ENCODE data around the gene COX10. TPM values are rescaled to one million over a fixed set of nuclear protein-coding genes. Genes with fewer than 3 reads are reported as not detected.
"Not testable (repeated sequence)": the region's sequence is repeated elsewhere in the genome, so short reads cannot be mapped to it uniquely, and the experiment has no call there.

COX10 gene
- total RNA-seq, 1 donor from 2014 or later = 41.7 TPM

DNA sequence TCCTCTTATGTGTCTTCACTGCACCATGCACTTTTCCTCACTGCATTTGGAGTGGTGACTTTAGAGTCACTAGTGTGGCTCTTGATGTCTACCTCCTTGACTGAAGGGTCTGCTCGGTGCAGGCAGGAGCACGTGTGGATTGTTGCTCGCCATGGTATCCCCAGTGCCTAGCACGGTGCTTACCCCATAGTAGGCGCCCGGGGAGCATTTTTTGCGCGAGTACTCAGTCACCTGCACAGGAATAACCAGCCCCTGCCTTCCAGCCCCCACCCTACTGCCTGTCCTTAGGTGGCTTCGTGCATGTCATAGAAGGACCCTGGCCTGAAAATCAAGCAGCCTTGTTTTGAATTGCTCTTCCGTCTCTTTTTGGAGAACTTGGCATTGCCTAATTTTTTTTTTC is 136.1 kb downstream of the COX10 start:
- peaks cover 35% of the 10 kb centered on the region for H3K36me3 Mint-ChIP-seq (ENCODE audit: low read depth)
- peak overlapping the region; percentile 67 for H3K4me3 Mint-ChIP-seq
- intact Hi-C loops (cut with micrococcal nuclease) = no loop called here
- no peak for DNase-seq (ENCODE audit: low spot score)
- H3K4me1 Mint-ChIP-seq (ENCODE audit: low read depth) = peaks cover 82% of the 10 kb centered on the region
- peak overlapping the region; percentile 85 for H3K27ac Mint-ChIP-seq
- no peaks in the 10 kb centered on the region for H3K27me3 Mint-ChIP-seq (ENCODE audit: insufficient read depth)
- H3K9me3 Mint-ChIP-seq = no peaks in the 10 kb centered on the region

DNA sequence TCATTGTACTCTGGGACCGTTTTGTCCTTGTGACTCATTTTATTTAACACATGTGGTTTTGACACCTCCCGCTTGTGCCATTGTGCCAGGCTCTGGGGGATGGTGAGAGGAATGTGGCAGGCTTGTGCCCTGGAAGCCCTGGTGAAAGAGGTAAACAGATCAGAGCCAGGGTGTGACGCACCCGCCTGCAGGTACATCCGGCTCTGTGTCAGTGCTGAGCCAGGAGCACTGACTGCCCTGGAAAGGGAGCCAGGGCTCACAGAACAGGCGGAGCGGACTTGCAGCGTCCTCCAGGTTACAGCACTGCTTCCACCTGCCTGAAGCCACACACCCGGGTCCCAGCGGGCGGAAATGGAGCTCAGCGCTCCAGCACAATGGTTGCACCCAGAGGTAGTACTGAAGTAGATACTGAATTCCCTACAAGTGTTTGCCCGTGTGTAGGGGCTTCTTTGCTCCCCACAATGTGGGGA is 136.7 kb downstream of the COX10 start:
- Mint-ChIP-seq H3K4me1 (ENCODE audit: low read depth) (peaks cover 78% of the 10 kb centered on the region), H3K27me3 (ENCODE audit: insufficient read depth) (no peaks in the 10 kb centered on the region), H3K27ac (peak overlapping the region; percentile 85), H3K36me3 (ENCODE audit: low read depth) (peaks cover 40% of the 10 kb centered on the region), H3K4me3 (peak overlapping the region; percentile 67), H3K9me3 (peaks cover 2% of the 10 kb centered on the region)
- peak; percentile 31 for DNase-seq (ENCODE audit: low spot score)
- intact Hi-C loops (cut with micrococcal nuclease) = no loop called here

DNA sequence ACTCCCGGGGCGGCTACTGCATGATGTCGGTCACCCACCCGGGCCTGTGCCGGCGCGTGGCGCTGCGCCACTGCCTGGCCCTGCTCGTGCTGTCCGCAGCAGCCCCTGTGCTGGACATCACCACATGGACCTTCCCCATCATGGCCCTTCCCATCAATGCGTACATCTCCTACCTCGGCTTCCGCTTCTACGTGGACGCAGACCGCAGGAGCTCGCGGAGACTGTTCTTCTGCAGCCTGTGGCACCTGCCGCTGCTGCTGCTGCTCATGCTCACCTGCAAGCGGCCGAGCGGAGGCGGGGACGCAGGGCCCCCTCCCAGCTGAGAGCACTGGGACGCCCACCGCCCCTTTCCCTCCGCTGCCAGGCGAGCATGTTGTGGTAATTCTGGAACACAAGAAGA is 137.6 kb downstream of the COX10 start:
- peaks cover 10% of the 10 kb centered on the region for H3K9me3 Mint-ChIP-seq
- no peak overlapping the region for H3K4me3 Mint-ChIP-seq
- no peak overlapping the region for H3K27ac Mint-ChIP-seq
- intact Hi-C loops (cut with micrococcal nuclease) = no loop called here
- H3K4me1 Mint-ChIP-seq (ENCODE audit: low read depth) = peaks cover 78% of the 10 kb centered on the region
- no peak for DNase-seq (ENCODE audit: low spot score)
- H3K36me3 Mint-ChIP-seq (ENCODE audit: low read depth) = peaks cover 49% of the 10 kb centered on the region
- H3K27me3 Mint-ChIP-seq (ENCODE audit: insufficient read depth) = no peaks in the 10 kb centered on the region

DNA sequence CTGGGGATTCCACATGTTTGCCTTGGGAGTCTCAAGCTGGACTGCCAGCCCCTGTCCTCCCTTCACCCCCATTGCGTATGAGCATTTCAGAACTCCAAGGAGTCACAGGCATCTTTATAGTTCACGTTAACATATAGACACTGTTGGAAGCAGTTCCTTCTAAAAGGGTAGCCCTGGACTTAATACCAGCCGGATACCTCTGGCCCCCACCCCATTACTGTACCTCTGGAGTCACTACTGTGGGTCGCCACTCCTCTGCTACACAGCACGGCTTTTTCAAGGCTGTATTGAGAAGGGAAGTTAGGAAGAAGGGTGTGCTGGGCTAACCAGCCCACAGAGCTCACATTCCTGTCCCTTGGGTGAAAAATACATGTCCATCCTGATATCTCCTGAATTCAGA is 138.5 kb downstream of the COX10 start:
- H3K27ac Mint-ChIP-seq = peak overlapping the region; percentile 75
- no peak for DNase-seq (ENCODE audit: low spot score)
- H3K27me3 Mint-ChIP-seq (ENCODE audit: insufficient read depth) = no peaks in the 10 kb centered on the region
- peaks cover 53% of the 10 kb centered on the region for H3K36me3 Mint-ChIP-seq (ENCODE audit: low read depth)
- no peak overlapping the region for H3K4me3 Mint-ChIP-seq
- H3K4me1 Mint-ChIP-seq (ENCODE audit: low read depth) = peaks cover 70% of the 10 kb centered on the region
- H3K9me3 Mint-ChIP-seq = peaks cover 10% of the 10 kb centered on the region
- intact Hi-C loops (cut with micrococcal nuclease) = no loop called here

DNA sequence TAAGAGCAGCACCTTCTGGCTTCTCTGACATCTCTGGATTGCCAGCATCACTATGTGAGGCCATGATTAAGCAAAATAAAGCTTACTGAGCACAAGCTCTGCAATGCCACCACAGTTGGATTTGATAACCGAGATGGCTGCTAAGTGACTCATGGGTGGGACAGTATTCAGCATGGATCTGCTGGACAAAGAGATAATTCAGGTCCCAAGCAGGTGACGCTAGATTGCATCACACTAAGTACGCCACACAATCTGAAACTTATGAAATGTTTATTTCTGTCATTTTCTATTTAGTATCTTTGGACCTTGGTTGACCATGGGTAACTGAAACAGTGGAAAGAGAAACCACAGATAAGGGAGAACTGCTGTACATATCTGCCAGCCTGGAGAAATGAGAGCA is 139.9 kb downstream of the COX10 start:
- no peaks in the 10 kb centered on the region for H3K27me3 Mint-ChIP-seq (ENCODE audit: insufficient read depth)
- no peak for DNase-seq (ENCODE audit: low spot score)
- peaks cover 56% of the 10 kb centered on the region for H3K4me1 Mint-ChIP-seq (ENCODE audit: low read depth)
- intact Hi-C loops (cut with micrococcal nuclease) = no loop called here
- H3K9me3 Mint-ChIP-seq = peaks cover 13% of the 10 kb centered on the region
- H3K4me3 Mint-ChIP-seq = no peak overlapping the region
- no peak overlapping the region for H3K27ac Mint-ChIP-seq
- peaks cover 55% of the 10 kb centered on the region for H3K36me3 Mint-ChIP-seq (ENCODE audit: low read depth)

DNA sequence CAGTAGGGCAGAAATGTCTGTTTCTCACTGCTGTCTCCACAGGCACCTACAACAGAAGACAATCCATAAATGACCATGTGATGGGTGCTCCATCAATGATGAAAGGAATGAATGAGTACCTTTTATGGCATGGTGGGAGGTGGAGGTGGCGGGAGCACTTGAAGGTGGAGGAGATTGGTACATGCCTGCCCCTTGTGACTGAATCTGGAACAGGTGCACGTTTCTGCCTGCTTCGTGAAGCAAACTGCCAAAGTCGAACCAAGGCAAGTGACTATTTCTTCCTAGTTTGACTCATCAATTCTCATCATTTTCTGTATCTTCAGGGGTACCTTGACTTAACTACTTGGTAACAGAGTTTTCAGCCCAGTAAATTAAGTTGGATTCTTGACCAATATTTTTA is 141.9 kb downstream of the COX10 start:
- DNase-seq (ENCODE audit: low spot score) = no peak
- no peak overlapping the region for H3K27ac Mint-ChIP-seq
- peaks cover 48% of the 10 kb centered on the region for H3K36me3 Mint-ChIP-seq (ENCODE audit: low read depth)
- no peak overlapping the region for H3K4me3 Mint-ChIP-seq
- H3K27me3 Mint-ChIP-seq (ENCODE audit: insufficient read depth) = no peaks in the 10 kb centered on the region
- peaks cover 13% of the 10 kb centered on the region for H3K9me3 Mint-ChIP-seq
- H3K4me1 Mint-ChIP-seq (ENCODE audit: low read depth) = peaks cover 39% of the 10 kb centered on the region
- intact Hi-C loops (cut with micrococcal nuclease) = no loop called here

DNA sequence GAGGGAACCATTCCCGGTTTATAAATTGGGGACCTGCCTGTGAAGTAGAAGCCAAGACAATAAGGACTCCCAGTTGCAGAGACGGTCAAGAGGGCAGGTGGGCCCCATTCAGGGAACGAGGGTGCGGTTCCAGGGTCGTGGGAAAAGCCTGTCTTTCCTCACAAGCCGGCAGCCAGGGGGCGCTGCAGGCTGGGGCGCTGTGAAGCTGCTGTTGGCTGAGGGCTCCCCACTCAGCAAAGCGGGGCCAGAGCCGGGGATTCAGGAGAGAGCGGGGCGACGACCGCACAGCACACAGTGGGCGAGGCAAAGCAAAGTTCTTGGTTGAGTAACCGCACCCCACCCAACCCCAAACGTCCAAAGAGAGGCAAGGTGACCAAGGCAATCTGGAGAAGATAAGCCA is 142.5 kb downstream of the COX10 start:
- peaks cover 38% of the 10 kb centered on the region for H3K4me1 Mint-ChIP-seq (ENCODE audit: low read depth)
- intact Hi-C loops (cut with micrococcal nuclease) = no loop called here
- peaks cover 52% of the 10 kb centered on the region for H3K36me3 Mint-ChIP-seq (ENCODE audit: low read depth)
- no peak for DNase-seq (ENCODE audit: low spot score)
- peaks cover 13% of the 10 kb centered on the region for H3K9me3 Mint-ChIP-seq
- H3K4me3 Mint-ChIP-seq = no peak overlapping the region
- H3K27ac Mint-ChIP-seq = no peak overlapping the region
- no peaks in the 10 kb centered on the region for H3K27me3 Mint-ChIP-seq (ENCODE audit: insufficient read depth)

DNA sequence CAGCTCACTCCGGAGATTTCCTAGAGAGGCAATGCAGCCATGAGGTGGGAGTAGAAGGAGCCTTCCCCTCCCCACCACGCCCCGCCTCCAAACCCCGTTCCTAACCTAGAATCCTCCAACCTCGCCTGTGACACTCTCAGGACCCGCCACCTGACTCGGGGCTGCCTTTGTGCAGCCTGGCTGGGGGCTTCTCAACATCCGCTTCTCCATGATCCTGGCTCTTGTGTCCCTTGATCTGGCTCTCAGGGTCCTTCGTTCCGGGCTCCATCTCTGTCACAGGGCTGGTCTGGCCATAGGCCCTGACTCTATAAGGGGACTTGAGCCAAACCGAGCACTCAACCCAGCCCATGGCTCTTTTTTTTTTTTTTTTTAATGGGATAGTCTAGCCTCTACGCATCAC is 143.1 kb downstream of the COX10 start:
- H3K27ac Mint-ChIP-seq = no peak overlapping the region
- intact Hi-C loops (cut with micrococcal nuclease) = no loop called here
- DNase-seq (ENCODE audit: low spot score) = no peak
- H3K4me1 Mint-ChIP-seq (ENCODE audit: low read depth) = peaks cover 34% of the 10 kb centered on the region
- H3K9me3 Mint-ChIP-seq = peaks cover 13% of the 10 kb centered on the region
- H3K4me3 Mint-ChIP-seq = no peak overlapping the region
- no peaks in the 10 kb centered on the region for H3K27me3 Mint-ChIP-seq (ENCODE audit: insufficient read depth)
- H3K36me3 Mint-ChIP-seq (ENCODE audit: low read depth) = peaks cover 52% of the 10 kb centered on the region

DNA sequence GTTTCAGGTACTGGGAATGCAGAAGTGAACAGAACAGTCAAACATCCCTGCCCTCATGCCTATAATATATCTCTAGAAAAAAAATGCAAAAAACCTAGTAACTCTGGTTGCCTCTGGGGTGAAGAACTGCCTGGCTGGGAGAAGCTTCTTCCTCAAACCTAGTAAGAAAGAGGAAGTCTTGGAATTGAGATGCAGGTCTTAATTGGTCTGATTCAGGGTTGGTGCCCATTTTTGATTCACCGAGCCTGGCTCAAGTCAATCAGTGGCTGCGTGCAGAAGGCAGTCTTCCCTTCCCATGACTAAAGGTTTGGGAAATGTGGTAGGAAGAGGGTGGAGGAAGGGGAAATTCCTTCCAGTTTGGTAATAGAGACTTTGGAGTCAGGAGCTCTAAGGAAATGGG is 145.0 kb downstream of the COX10 start:
- H3K36me3 Mint-ChIP-seq (ENCODE audit: low read depth) = peaks cover 47% of the 10 kb centered on the region
- H3K4me1 Mint-ChIP-seq (ENCODE audit: low read depth) = peaks cover 19% of the 10 kb centered on the region
- DNase-seq (ENCODE audit: low spot score) = no peak
- H3K27me3 Mint-ChIP-seq (ENCODE audit: insufficient read depth) = no peaks in the 10 kb centered on the region
- peaks cover 13% of the 10 kb centered on the region for H3K9me3 Mint-ChIP-seq
- H3K27ac Mint-ChIP-seq = no peak overlapping the region
- no peak overlapping the region for H3K4me3 Mint-ChIP-seq
- intact Hi-C loops (cut with micrococcal nuclease) = no loop called here

DNA sequence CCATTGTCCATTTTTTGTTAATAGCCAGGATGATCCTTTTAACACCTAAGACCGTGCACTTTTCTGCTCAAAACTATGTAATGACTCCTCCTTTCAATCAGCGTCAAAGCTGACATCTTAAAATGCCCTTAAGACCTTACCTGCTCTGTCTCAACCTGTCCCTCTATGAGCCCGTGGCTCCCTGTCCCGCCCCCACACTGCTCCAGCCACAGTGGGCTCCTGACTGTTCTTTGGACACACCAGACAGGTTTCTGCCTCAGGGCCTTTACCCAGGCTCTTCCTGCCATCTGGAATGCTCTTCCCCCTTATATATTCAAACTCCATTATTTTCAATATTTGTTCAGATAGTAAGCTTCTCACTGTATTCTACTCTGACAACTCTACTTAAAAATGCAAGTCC is 153.3 kb downstream of the COX10 start:
- no peak overlapping the region for H3K4me3 Mint-ChIP-seq
- no peak for DNase-seq (ENCODE audit: low spot score)
- peaks cover 3% of the 10 kb centered on the region for H3K4me1 Mint-ChIP-seq (ENCODE audit: low read depth)
- intact Hi-C loops (cut with micrococcal nuclease) = no loop called here
- peaks cover 5% of the 10 kb centered on the region for H3K9me3 Mint-ChIP-seq
- peaks cover 22% of the 10 kb centered on the region for H3K36me3 Mint-ChIP-seq (ENCODE audit: low read depth)
- H3K27me3 Mint-ChIP-seq (ENCODE audit: insufficient read depth) = no peaks in the 10 kb centered on the region
- no peak overlapping the region for H3K27ac Mint-ChIP-seq

DNA sequence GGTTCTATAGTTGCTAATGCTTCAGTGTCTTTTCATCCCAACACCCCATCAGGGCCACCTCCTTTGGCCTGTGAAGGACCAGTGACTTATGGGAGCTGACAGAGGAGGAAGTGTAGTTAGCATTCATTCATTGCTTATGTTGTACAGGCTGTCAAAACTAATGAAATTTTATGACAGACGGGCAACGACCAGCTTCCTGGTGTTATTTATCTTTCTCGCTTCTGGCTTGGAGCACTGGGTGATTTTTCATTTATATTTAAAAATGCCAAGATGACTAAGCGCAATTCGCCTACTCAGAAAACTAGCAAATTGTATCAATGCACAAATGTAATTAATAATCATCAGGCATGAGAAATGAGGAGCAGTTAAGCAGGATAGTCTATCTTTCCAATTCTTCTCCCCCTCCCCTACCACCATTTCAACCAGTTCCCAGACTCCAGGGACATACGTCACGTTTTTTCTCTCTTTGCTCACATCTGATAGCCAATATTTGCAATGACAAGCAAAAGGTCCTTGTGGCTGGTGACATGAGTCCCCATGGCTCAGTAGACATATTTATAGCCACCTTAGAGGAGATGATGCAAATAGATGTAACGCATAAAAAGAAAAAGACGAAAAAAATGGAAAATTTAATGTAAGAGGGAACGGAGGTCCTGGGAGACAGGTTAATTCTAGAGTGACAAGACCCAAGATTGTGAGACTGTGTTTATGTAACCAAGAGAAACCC is 156.1 kb downstream of the COX10 start:
- no peak overlapping the region for H3K27ac Mint-ChIP-seq
- DNase-seq (ENCODE audit: low spot score) = no peak
- peaks cover 5% of the 10 kb centered on the region for H3K9me3 Mint-ChIP-seq
- H3K36me3 Mint-ChIP-seq (ENCODE audit: low read depth) = peaks cover 26% of the 10 kb centered on the region
- H3K4me3 Mint-ChIP-seq = no peak overlapping the region
- H3K4me1 Mint-ChIP-seq (ENCODE audit: low read depth) = peaks cover 4% of the 10 kb centered on the region
- H3K27me3 Mint-ChIP-seq (ENCODE audit: insufficient read depth) = no peaks in the 10 kb centered on the region
- intact Hi-C loops (cut with micrococcal nuclease) = no loop called here

DNA sequence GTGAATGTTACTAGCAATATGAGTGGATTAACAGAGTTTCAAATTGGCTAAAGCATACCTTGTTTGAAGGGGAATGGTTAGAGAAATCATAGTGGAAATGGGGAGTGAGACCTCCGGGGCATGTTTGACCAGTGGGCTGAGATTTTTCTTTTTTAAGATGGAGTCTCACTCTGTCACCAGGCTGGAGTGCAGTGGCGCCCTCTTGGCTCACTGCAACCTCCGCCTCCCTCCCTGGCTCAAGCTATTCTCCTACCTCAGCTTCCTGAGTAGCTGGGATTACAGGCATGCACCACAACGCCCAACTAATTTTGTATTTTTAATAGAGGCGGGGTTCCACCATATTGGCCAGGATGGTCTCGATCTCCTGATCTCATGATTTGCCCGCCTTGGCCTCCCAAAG is 157.7 kb downstream of the COX10 start:
- Mint-ChIP-seq H3K4me1 (ENCODE audit: low read depth) (peaks cover 4% of the 10 kb centered on the region), H3K27ac (no peak overlapping the region), H3K4me3 (no peak overlapping the region), H3K36me3 (ENCODE audit: low read depth) (peaks cover 28% of the 10 kb centered on the region), H3K9me3 (peaks cover 5% of the 10 kb centered on the region), H3K27me3 (ENCODE audit: insufficient read depth) (no peaks in the 10 kb centered on the region)
- intact Hi-C loops (cut with micrococcal nuclease) = no loop called here
- DNase-seq (ENCODE audit: low spot score) = no peak

DNA sequence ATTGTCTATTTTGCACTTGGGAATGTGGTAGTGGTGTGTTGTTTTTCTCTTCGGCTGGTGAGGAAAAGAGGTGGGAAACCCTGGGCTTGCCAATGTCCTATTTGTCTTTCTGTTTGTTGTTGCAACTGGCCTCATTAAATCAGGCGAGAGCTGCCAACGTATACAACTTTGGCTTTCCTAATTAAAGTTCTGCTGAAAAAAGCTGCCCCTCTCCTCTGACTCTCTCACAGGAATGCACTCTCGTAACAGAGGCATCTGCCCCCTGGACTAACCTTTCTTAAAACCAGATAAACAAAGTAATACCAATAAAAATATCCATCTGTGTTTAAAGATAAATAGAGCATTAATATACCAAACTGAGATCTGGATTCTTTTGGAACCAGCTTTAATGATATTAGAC is 159.6 kb downstream of the COX10 start:
- no peak overlapping the region for H3K27ac Mint-ChIP-seq
- DNase-seq (ENCODE audit: low spot score) = no peak
- intact Hi-C loops (cut with micrococcal nuclease) = no loop called here
- H3K36me3 Mint-ChIP-seq (ENCODE audit: low read depth) = peaks cover 21% of the 10 kb centered on the region
- H3K27me3 Mint-ChIP-seq (ENCODE audit: insufficient read depth) = no peaks in the 10 kb centered on the region
- H3K4me1 Mint-ChIP-seq (ENCODE audit: low read depth) = peaks cover 4% of the 10 kb centered on the region
- peaks cover 5% of the 10 kb centered on the region for H3K9me3 Mint-ChIP-seq
- H3K4me3 Mint-ChIP-seq = no peak overlapping the region

DNA sequence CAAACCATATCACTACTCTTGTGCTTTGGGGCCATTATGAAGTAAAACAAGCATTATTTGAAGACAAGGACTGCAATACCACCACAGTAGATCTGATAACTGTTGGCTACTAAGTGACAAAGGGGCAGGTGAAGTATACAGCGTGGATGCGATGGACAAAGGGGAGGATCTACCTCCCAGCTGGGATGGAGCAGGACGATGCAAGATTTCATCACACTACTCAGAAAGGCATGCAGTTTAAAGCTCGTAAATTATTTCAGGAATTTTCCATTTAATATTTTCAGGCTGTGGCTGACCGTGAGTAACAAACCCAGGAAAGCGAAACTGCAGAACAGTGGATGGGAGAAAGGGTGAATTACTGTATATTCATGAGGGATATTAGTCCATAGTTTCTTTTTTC is 161.9 kb downstream of the COX10 start:
- H3K4me1 Mint-ChIP-seq (ENCODE audit: low read depth); H3K9me3 Mint-ChIP-seq; H3K4me3 Mint-ChIP-seq; DNase-seq (ENCODE audit: low spot score); H3K27ac Mint-ChIP-seq; intact Hi-C loops (cut with micrococcal nuclease); H3K27me3 Mint-ChIP-seq (ENCODE audit: insufficient read depth): not testable (repeated sequence)
- peaks cover 15% of the 10 kb centered on the region for H3K36me3 Mint-ChIP-seq (ENCODE audit: low read depth)
